Mucosa of gallbladder (tissue), 1 donor: ENCODE data around the gene XAGE3. TPM values are rescaled to one million over a fixed set of nuclear protein-coding genes. Genes with fewer than 3 reads are reported as not detected.
"Not testable (repeated sequence)": the region's sequence is repeated elsewhere in the genome, so short reads cannot be mapped to it uniquely, and the experiment has no call there.

Experiments
- DNase-seq: peaks from one replicate; pipeline ENCODE4 v3.0.0-alpha.2; 2020; ENCODE audit warnings: low spot score
- total RNA-seq: library from RNA; stranded (reverse); gene quantifications from one replicate; pipeline ENCODE4 v1.2.1, GENCODE V29; 2021
- donor health status: DM: no; HTN: no; CAD: no.

The XAGE3 gene, protein sequence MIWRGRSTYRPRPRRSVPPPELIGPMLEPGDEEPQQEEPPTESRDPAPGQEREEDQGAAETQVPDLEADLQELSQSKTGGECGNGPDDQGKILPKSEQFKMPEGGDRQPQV
- total RNA-seq: not detected

DNA sequence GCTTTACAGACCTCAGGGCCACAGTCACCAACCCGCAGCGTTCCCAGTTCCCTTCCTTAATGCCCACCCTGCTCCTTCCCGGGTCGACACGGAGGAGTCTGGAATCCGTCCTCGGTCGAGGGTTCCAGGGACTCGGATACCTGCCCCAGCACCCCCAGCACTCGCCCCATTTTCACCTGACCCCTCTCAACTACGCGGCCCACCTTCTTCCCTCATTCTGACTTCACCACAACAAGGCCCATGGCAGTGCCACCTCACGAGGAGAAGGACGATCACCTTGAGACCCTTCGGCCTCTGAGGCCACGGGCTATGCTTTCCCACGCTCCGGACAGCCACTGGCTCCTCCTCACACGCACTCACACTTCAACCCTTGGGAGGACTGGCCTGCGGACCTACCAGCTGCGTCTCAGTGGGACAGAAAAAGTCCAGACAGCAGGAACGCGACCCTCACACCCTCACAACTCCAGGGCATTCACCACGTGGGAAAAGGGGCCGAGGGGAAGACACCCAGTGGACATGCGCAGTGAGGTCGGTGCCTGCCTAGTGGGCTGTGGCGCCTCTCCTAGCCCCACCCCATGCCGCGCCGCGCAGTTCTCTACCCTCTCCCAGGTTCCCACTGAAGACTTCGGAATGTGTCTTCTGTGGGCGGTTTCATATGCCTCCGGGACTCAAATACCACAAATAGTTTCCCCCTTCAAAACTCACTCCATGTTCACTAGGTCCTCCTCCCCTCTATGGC, at the start of gene XAGE3:
XAGE3 (minus strand) TSS at position 474 of the 739 bp plus-strand sequence. CDS start 950 bp downstream, outside the sequence.
- no peak for DNase-seq

DNA sequence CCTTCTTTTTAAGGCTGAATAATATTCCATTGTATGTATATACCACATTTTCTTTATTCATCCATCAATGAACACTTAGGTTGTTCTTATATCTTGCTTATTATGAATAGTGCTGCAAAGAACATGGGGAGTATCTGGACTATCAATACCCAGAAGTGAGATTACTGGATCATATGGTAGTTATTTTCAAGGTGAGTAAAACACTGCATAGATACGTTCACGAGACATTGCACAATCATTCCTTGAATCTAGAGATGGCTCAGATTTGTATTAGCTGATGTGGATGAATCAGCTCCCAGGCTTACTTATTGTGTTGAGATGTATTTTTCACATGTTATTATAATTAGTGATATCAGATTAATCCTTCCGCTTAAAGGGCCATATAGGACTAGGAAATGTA, 46.8 kb upstream of the XAGE3 start:
- not testable (repeated sequence) for DNase-seq

DNA sequence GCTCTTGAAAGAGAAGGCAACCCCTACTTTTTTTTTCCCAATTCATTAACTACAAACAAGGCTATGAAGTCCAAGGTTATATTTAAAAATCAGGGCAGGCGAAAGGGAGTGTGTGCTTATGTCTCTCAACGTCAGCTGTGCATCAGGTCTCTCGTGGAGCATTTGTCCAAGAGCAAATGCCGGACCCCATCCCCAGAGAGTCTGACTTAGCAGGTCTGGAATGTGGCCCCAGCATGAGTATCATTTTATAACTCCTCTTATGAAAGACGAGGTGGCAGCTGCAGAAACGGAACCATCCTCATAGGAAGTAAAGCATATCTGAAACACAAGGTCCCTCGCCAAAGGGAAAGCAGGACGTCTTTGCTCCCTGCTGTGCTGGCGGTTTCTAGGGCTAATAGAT, 45.8 kb upstream of the XAGE3 start:
- not testable (repeated sequence) for DNase-seq

DNA sequence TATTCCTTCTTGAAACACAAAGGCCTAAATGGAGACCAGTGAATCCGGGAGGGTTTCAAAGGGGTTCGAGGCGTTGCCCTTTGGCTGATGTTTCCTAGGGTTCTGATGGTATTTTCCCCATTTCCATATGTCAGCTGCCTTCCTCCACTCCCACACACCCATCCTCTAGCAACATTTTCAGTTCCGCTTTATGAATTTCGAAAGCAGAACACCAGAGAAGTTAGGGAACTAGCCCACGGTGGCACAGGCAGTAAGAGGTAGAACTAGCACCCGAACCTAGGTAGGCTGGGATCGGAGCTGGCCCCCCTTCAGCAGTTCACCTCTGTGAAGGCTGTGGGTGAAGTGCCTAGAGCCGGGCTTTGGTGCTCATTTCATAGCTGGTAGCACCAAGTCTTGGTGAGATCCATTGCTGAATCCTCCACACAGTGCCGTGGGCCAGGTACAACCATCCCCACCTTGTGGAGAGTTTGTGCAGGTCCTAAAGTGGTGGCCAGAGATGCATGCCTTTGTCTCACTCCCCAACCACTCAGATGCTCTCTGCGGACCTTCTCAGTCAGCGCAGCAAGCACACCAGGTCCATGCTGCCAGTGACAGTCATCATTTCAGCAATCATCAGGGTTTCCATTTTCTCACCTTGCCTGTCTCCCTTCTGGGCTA, 41.6 kb upstream of the XAGE3 start:
- DNase-seq: not testable (repeated sequence)

DNA sequence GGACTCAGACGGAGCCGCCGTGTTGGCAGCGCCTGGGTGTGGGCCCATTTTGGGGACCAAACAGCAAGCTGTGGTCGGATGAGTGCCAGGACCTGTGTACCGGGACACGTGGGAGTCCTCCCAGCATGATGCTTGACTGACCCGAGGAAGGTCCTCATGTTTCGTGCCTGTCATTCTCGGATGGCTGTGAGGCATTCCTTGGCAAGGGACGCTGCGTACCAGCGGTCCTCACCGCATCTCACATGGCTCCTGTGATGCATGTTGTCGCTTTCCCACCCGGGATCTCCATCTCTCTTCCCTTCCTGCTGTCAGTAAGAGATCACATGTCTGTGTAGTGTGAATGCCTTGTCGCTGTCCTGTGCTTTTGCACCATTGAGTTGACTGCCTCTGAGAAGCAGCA, 40.0 kb upstream of the XAGE3 start:
- not testable (repeated sequence) for DNase-seq

DNA sequence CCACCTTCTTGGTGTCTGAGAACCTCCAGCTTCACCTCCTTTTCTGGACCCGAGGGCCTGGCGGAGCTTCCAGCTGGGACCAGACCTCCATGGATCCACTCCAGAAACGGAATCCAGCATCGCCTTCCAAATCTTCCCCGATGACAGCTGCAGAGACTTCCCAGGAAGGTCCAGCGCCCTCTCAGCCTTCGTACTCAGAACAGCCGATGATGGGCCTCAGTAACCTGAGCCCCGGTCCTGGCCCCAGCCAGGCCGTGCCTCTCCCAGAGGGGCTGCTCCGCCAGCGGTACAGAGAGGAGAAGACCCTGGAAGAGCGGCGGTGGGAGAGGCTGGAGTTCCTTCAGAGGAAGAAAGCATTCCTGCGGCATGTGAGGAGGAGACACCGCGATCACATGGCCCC, 39.3 kb upstream of the XAGE3 start:
- not testable (repeated sequence) for DNase-seq

DNA sequence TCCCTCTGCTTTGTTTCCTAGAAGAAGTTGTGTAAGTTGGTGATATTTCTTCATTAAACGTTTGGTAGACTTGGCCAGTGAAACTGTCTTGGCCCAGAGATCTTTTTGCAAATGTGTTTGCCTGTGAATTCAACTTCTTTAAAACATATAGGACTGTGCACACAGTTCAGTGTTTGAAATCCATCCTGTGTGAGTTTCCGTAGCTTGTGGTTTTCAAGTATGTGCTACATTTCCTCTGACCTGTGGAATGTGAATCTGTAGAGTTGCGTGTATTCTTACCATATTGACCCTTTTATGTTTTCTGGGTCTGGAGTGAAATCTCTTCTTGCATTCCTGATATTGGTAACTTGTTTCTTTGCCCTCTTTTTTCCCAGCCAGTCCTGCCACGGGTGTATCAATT, 38.2 kb upstream of the XAGE3 start:
- DNase-seq: not testable (repeated sequence)

DNA sequence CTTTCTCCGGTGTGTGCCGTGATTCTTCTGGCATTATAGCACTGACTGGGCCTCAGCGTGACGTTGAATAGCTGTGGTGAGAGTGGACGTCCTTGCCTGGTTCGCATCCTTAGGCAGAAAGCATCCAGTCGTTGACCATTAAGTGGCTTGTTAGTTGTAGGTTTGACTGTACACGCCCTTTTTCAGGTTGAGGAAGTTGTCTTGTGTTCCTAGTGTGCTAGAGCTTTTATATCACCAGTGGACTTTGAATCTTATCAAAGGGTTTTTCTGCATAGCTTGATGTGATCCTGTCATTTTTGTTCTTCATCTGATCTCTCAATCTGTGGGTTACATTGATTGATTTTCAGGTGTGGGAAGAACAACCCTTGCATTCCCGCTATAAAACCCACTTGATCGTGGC, 37.6 kb upstream of the XAGE3 start:
- DNase-seq: not testable (repeated sequence)

DNA sequence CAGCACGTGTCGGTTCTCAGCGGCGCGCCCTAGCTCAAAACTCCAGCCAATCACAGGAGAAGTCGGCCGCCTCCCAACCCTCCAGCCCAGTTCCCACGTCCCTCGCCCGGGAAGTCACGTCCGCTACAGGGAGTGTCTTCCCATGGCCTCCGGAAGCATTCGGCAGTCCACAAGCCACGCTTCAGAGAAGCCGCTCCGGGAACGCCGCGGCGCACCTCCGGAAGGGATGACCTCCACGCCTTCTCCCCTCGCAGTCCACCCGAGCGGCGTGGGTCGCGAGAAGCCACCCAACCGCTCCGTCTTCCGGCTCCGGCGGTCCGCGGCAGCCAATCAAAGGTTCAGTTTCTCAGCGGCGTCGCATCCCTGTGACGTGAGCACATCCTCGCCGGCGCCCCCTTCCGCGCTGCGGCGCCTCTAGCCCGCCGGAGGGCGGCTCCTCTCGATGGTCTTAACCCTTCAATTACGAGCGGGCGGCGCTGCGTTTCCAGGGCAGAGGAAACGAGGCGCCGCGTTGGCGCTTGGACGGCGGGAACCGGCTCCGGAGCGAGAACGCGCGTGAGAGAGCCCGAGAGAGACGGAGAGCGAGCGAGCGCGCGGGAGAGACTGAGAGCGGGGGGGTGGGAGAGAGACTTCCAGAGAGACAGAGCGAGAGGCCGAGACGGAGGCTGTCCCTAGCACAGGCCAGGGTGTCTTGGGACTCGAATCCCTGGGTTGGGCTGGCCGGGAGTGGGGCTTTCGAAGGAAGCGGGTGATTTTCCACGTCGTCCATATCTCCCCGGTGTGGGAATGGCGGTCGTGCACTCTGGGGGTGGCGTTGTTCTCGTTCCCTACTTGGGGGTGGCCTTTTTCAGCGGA, 29.2 kb upstream of the XAGE3 start, which contains the start of gene FAM156B:
FAM156B (plus strand) TSS at position 476 of the 855 bp plus-strand sequence. CDS start 9,896 bp downstream, outside the sequence.
- not testable (repeated sequence) for DNase-seq

DNA sequence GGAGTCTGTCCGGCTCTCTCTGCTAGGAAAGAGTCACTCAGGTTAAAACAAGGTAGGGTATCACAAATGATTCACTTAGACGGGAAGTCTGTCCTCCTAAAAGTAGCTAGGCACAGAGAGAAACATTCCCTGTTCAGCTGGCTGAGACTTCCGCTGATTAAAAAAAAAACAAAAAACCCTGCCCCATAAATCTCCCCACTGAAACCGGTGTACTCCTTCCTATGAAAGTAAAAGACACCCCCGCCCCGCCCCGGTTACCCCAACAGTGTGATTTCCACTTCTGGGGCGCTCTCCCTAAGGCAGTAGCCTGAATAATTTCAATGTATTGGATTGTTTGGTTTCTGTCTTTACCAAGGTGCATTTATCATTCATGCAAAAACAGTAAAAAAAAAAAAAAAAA, 28.6 kb upstream of the XAGE3 start:
- not testable (repeated sequence) for DNase-seq

DNA sequence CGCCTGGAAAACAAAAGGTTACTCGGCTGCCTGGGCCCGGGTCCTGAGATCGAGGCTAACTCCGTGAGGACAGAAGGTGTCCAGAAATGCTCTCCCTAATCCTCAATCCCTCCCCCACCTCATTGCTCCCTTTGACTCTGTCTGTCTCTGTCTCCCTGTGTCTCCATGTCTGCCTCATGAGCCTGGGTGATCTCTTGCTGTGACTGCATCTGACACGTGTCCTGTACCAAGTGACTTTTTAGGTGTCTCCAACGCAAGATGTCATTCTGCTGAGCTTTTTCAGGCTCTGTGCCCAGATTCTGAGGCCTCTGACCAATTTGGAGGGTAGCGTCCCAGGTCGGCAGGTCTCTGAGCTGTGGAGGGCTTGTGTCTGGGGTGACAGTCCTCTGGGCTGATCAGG, 20.2 kb upstream of the XAGE3 start:
- not testable (repeated sequence) for DNase-seq

DNA sequence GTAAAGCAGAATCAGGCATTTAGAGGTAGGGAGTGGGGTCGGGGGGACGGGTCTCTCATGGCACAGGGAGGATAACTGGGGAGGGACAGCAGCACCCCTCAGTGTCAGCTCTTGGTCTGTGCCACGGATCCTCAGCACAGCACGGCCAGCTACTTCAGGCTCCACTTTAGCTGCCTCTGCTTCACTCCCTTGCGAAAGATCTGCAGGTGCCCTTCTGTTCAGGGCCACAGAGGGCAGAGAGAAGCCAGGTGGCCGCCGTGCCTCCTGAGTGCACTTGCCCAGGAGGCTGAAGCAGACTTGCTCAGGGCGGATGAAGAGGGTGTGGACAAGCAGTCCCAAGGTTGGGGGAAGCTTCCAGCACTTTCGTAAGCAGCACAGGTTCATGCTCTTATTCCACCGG, 19.6 kb upstream of the XAGE3 start:
- not testable (repeated sequence) for DNase-seq

DNA sequence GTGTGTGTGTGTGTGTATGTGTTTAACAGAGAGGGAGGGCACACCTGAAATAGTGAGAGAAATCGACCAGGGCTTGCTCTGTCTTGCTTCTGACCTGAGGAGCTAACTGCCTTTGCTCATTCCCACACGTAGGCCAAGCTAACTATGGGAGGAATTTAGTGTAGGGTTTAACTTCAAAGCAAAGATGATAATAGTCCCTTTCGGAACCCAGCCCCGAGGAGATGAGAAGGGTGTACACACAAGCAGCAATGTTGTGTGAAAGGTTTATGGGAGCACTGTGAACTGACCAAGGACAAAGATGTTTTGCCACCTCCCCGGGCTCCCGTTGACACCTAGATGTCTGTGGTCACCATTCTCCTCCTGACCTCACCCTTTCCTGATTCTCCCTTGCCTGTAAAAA, 8.5 kb upstream of the XAGE3 start:
- not testable (repeated sequence) for DNase-seq

DNA sequence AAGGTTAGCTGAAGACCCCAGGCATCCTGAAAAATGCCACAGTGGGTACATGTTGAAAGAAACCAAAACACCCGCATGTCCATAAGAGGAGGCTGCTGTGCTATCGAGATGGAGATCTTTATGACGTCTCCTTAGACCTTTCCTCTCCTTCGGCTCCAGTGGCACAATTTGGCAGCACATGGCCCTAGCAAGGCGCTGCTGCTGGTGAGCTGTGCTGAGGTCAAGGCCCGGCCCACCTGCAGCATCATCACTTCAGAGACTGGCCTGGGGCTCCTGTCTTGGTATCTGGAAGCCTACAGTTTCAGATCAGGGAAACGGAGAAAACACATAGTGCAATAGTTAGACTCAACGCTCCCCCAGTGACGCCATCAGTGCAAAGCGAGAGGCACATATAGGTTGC, 7.6 kb upstream of the XAGE3 start:
- not testable (repeated sequence) for DNase-seq

DNA sequence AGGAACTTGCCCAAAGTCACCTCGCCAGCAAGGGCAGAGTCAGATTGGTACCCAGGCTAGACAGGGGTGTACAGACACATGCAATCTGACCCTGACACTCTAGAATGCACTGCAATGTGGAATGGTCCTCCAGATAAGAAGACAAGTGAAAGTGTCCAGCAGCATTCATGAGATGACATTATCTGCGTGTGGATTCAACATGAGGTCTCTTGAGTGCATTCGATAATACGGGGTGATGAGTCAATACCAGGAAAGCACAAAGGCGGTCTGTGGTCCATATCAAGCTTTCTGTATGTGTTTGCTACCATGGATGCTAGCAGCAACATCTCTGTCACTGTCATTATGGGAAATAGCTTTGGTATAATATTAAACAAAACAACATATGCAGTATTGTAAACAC, 6.8 kb upstream of the XAGE3 start:
- no peak for DNase-seq

DNA sequence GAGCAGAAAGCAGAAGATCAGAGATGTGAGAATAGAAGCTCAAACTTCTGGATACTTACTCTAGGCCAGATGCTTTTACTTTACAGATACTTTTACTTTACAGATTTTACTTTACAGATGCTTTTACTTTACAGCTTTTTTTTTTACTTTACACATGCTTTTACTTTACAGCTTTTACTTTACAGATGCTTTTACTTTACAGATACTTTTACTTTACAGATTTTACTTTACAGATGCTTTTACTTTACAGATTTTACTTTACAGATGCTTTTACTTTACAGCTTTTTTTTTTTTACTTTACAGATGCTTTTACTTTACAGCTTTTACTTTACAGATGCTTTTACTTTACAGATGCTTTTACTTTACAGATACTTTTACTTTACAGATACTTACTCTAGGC, 5.9 kb upstream of the XAGE3 start:
- not testable (repeated sequence) for DNase-seq

DNA sequence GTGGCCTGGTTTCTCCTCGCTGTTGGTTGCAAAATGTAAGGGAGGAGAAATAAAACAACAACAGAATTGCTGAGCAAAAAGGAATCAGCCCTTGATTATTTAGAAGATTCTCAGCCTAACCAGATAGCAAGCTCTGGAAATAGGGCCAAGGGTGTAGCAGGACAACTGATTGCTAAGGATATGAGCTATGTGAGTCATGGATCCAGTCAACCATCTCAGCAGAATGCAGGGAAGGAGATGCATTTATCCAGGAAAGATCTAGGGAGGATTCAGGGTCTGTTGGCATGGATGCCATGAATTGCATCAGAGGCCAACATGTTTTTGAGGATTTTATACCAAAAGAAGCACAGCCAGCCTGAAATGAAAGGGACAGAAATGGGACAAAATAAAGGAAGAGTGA, 2.2 kb upstream of the XAGE3 start:
- DNase-seq: no peak

DNA sequence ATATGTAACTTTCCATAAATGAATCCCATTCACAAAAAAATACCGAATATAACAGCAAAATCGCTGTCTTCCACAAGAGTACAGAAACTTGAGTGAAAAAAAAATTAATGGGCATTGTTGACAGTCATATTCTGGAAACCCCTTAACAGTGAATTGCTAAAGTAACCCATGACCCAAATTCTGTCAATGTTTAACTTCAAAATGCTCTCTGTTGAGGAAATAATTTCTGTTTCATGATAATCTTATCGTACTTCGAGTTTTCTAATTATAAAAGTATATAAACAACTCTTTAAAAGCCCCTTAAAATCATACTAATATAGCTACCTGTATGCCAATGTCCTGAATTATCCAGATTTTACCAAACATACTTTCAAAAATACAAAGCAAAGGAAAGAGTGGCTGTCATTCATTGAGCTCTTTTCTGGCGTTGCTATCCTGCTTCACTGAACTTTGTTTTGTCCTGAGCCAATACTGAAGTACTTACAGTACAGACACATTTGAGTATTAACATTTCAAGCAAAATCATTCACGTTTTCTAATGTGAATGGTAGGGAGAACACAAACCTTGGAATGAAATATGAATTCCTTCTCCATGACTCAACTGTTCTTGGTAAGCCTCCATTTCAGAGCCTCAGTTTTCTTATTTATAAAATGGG, 2.4 kb downstream of the XAGE3 start:
- no peak for DNase-seq

DNA sequence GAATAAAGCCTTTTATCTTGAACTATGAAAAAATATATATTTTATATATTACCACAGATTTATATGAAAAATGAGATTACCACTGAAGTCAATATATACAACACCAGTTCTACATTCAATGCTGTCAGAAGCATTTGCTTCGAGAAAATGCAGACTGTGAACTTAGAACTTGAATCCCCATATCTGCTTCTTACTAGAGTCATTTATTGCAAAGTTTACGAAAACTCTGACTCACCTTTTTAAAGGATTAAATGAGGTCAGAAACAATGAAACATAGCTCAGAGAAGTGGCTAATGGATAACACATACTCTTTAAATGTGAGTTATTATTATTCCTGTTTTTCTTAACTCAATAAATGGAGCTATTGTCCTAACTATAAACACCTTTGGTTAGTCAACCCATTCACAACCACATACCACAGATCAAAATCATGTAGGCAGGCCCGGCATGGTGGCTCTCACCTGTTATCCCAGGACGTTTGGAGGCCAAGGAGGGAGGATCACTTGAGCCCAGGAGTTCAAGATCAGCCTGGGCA, 10.8 kb downstream of the XAGE3 start:
- not testable (repeated sequence) for DNase-seq

DNA sequence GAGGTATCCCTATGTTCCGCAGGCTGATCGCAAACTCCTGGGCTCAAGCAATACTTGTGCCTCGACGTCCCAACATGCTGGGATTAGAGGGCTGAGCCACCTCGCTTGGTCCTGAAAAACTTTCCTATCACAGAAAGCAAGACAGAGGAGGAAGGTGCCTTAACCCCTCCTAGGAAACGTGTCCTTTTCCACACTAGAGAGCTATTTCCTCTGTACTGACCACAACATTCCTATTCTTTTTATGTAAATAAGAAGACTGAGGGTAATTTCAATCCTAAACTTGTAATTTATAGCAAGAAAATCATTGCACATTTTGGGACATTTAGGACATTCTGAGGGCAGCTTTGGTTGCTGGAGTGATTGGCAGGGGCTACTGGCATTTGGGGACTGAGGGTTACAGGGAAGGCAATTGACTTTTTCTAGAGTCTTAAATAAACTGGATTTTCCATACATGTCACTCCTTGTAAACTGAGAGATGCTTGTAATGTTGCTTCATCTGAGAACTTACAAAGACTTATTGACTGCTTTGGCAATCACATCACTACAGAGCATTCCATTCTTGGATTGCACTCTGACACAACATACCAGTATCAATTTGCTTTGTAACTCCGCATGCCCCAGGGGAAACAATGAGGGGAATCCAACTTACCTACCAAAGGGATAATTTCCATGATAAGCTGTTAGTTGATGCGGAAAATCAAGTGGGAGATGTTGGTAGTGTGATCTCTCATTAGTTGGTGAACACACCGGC, 15.6 kb downstream of the XAGE3 start:
- no peak for DNase-seq
